CD1c-positive myeloid dendritic cell (primary cell): ENCODE data around the gene PRR36.
A peak's percentile ranks its signal among the peaks of the same experiment; 100 is the strongest.
"Not testable (repeated sequence)": the region's sequence is repeated elsewhere in the genome, so short reads cannot be mapped to it uniquely, and the experiment has no call there.

ENCODE experiments used
- DNase-seq: peaks from one replicate; pipeline ENCODE4 v3.0.0-alpha.2; 2016; ENCODE audit errors: extremely low spot score

The PRR36 gene

GRCh38 chr19:7860714-7861618, 13.2 kb downstream of the PRR36 start:
- no peak for DNase-seq

GRCh38 chr19:7859831-7860713, 14.1 kb downstream of the PRR36 start:
- DNase-seq: no peak

GRCh38 chr19:7859087-7859486, 15.1 kb downstream of the PRR36 start:
- not testable (repeated sequence) for DNase-seq

- no peak for DNase-seq
These were observed 15.9 kb downstream of the PRR36 start for GRCh38 chr19:7858109-7858770.

- DNase-seq: no peak
These were observed 16.5 kb downstream of the PRR36 start for GRCh38 chr19:7857727-7858108.

- DNase-seq: no peak
These were observed 17.2 kb downstream of the PRR36 start for GRCh38 chr19:7856679-7857663.

GRCh38 chr19:7856109-7856591, 18.0 kb downstream of the PRR36 start:
- DNase-seq: no peak

GRCh38 chr19:7855426-7856108, 18.6 kb downstream of the PRR36 start:
- DNase-seq: no peak

GRCh38 chr19:7853770-7854128, 20.4 kb downstream of the PRR36 start:
- DNase-seq: no peak

- DNase-seq: peak; percentile 64
These were observed 21.1 kb downstream of the PRR36 start for GRCh38 chr19:7852851-7853769.

GRCh38 chr19:7851623-7852500, 22.3 kb downstream of the PRR36 start:
- DNase-seq: no peak

- no peak for DNase-seq
These were observed 23.1 kb downstream of the PRR36 start for GRCh38 chr19:7850945-7851622.

GRCh38 chr19:7850000-7850813, 24.0 kb downstream of the PRR36 start:
- DNase-seq: no peak

- DNase-seq: no peak
These were observed 24.6 kb downstream of the PRR36 start for GRCh38 chr19:7849631-7849999.

- no peak for DNase-seq
These were observed 25.3 kb downstream of the PRR36 start for GRCh38 chr19:7848779-7849457.

- no peak for DNase-seq
These were observed 26.5 kb downstream of the PRR36 start for GRCh38 chr19:7847664-7848063.
